HG03520 (cell line): ENCODE results near the gene CHRM4.
"Not testable (repeated sequence)": the region's sequence is repeated elsewhere in the genome, so short reads cannot be mapped to it uniquely, and the experiment has no call there.

Experiments
- ATAC-seq: cut with Tn5 transposase; IDR thresholded peaks from one replicate; pipeline ENCODE4 v1.9.1; 2021; ENCODE audit warnings: mild to moderate bottlenecking, moderate library complexity; ENCODE audit not compliant: unreplicated experiment

Gene CHRM4

DNA sequence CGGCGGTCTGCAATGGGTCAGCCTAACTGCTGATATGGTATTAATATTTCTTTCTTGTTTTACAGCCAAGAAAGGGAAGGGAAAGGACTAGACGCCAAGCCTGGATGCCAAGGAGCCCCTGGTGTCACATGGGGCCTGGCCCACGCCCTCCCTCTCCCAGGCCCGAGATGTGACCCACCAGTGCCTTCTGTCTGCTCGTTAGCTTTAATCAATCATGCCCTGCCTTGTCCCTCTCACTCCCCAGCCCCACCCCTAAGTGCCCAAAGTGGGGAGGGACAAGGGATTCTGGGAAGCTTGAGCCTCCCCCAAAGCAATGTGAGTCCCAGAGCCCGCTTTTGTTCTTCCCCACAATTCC lies 8.2 kb downstream of the CHRM4 start:
- no peak for ATAC-seq

GRCh38 chr11:46382646-46383403 lies 8.8 kb downstream of the CHRM4 start:
- ATAC-seq = no peak

GRCh38 chr11:46381819-46382645 lies 9.5 kb downstream of the CHRM4 start:
- no peak for ATAC-seq

DNA sequence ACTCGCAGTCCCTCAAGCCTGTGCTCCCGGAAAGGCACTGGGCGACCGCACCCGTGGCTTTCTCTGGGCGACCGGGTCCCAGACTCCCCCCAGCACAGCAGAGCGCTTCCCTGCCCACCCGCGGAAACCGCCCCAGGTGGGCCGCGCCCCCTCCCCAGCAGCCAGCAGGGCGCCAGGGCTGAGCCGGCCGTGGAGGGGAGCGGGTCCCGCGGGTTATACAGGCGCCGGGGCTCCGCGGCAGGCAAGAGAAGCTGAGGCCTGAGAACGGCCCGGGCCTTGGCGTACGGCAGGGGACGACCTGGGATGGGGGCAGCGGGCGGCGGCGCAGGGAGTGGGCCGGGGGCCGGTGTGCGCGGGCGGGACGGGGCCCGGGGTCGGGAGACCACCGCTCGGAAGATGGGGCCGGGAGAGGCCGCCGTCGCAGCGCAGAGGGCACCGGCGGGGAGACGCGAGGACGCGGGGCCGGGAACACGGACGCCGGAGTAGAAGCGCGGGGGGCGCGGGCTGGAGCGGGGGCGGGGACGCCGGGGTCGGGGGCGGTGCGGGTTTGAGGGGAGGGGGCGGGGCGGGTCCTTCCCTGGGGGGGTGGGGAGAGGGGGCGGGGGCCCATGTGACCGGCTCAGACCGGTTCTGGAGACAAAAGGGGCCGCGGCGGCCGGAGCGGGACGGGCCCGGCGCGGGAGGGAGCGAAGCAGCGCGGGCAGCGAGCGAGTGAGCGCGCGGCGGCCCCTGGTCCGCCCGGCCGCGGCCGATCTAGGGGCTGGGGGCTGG lies 10.3 kb downstream of the CHRM4 start, which contains the start of gene MDK:
Gene MDK, plus strand, starts transcription at position 622 of the 771 bp plus-strand sequence. CDS start 389 bp downstream, outside the sequence.
- ATAC-seq = no peak

GRCh38 chr11:46380340-46381047 lies 11.1 kb downstream of the CHRM4 start:
- no peak for ATAC-seq

DNA sequence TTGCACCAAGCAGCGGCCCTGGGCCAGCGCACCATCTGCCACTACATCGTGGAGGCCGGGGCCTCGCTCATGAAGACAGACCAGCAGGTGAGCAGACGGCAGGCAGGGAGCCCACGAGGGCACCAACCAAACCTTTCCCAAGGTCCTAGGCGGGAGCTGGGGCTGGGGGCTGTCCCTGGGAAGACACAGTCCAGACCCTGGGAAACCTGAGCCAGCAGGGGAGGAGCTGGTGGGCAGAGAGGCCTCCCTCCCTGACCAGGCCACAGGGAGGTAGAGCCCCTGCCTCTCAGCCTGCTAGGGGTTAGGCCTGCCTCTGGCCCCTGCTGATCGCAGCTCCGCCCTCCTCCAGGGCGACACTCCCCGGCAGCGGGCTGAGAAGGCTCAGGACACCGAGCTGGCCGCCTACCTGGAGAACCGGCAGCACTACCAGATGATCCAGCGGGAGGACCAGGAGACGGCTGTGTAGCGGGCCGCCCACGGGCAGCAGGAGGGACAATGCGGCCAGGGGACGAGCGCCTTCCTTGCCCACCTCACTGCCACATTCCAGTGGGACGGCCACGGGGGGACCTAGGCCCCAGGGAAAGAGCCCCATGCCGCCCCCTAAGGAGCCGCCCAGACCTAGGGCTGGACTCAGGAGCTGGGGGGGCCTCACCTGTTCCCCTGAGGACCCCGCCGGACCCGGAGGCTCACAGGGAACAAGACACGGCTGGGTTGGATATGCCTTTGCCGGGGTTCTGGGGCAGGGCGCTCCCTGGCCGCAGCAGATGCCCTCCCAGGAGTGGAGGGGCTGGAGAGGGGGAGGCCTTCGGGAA lies 11.9 kb downstream of the CHRM4 start:
- ATAC-seq = not testable (repeated sequence)

DNA sequence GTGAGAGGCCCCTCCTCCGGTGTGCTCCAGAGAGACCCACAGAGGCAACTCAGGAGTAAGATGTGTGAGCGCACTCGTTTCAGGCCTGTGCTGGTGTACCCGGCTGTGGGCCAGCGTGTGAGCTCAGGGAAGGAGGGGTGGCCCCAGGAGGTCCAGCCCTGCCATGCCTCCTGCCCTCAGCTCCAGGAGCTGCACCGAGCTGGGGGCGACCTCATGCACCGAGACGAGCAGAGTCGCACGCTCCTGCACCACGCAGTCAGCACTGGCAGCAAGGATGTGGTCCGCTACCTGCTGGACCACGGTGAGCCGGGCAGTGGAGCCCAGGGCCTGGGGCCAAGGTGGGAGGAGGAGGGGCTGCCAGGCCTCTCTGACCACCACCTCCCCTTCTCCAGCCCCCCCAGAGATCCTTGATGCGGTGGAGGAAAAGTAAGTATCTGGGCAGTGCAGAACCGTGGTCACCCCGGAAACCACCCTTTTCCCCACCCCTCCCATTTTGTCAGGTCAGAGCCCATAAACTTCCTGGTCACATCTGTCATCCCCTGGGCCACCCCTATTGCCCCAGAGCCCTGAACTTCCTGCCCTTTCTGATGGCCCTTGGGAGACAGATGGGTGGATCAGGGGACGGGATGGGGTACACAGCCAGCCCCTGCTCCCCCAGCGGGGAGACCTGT lies 12.6 kb downstream of the CHRM4 start:
- ATAC-seq = no peak

DNA sequence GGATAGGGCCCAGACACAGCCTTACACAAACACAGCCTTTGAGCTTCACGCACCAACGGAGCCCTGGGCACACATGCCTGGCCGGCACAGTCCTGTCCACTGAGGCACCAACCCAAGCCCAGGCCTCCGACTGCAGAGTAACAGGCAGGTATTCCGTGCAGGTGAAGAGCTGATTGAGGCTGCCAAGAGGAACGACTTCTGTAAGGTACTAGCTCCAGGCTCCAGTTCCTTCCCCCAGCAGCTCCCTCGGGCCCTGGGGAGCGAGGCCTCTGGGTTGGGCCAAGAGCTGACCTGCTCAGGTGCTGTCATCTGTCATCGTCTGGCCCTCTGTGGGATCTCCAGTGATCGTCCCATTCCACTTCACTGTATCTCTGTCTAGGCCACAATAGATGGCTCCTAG lies 13.3 kb downstream of the CHRM4 start:
- no peak for ATAC-seq

GRCh38 chr11:46377831-46378230 lies 13.7 kb downstream of the CHRM4 start:
- no peak for ATAC-seq

DNA sequence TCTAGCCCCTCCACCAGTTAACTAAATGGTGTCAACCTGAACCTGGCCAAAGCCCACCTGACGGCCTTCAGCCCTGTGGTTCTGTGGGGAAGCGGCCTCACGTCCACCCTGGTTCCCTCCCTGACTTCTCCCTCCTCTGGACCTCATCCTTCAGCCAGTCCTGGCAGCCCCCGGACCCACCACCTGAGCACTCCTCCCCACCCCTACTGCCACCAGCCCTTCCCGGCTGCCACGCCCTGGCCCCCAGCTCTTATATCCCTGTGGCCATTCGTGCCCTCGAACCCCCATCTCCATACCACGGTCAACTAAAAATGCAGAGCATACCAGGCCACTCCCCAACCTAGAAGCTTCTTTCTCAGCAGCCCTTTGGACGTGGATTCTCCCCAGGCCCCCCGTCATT lies 14.3 kb downstream of the CHRM4 start:
- ATAC-seq = no peak

DNA sequence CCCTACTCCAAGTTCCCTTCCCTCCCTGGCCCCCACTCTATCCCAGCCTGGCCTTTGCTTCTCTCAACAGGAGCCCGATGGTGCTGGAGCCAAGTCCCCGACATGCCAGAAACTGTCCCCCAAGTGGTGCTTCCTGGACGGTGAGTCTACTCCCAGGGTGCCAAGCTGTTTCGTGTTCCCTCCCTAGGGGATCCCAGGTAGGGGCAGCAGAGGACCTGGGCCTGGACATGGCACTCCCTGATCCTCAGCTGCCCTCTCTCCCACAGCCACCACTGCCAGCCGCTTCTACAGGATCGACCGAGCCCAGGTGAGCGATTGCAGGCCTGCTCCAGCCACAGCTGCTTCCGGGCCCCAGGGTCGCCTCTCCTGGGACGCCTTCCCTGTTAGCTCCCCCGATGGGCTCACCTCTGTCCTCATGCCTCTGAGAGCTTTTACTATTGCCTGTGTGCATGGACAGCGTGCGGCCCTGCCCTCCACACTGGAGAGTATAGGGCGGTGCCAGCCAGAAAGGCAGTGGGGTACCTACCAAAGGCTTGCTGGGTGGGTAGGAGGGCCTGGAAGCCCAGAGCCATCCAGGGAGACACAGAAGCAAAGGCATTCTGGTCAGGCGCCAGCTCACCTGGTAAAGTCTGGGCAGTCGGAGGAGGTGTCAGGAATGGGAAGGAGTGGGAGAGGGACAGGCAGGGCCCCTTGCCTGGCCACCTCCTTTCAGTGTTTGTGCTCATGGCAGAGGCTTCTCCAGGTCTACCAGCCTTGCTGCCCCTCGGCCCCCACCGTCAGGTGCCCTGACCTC lies 15.1 kb downstream of the CHRM4 start:
- ATAC-seq = no peak

DNA sequence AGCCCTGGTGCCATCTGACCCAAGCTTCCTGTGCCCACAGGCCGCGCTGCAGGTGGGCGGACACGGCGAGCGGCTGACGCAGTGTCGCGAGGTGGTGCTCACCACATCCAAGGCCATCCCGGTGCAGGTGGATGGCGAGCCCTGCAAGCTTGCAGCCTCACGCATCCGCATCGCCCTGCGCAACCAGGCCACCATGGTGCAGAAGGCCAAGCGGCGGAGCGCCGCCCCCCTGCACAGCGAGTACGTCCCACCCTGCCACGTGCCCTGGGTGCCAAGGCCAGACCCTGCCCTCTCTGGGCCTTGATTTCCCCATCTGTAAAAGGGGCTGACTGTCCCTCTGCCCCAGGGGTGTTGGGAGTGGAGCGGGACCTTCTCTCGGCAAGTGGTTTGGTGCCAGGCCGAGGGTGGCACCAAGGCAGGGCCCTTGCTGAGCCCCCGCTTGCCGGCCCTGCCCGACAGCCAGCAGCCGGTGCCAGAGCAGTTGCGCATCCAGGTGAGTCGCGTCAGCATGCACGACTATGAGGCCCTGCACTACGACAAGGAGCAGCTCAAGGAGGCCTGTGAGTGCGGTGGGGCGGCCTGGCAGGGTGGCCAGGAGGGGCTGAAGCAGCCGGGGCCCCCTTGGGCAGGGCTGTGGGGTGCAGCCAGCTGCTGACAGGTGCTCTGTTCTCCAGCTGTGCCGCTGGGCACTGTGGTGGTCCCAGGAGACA lies 16.0 kb downstream of the CHRM4 start:
- ATAC-seq = no peak

- ATAC-seq = no peak
These were observed 16.8 kb downstream of the CHRM4 start for GRCh38 chr11:46374815-46375214.

GRCh38 chr11:46373787-46374740 lies 17.5 kb downstream of the CHRM4 start:
- ATAC-seq = no peak

GRCh38 chr11:46372501-46372900 lies 19.1 kb downstream of the CHRM4 start:
- not testable (repeated sequence) for ATAC-seq

DNA sequence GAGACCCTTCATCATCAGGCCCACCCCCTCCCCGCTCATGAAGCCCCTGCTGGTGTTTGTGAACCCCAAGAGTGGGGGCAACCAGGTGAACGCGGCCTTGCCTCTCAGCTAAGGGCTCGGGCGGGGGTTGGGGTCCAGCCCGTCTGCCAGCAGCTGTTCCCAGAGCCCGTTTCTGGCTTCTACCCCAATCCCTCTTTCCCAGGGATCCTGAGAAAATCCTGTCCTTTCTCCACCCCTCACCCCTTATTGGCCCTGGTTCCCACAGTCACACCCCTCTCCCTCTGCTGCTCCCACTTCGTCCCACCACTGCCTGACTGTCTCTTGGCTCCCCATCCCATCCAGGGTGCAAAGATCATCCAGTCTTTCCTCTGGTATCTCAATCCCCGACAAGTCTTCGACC lies 19.5 kb downstream of the CHRM4 start:
- ATAC-seq = no peak

DNA sequence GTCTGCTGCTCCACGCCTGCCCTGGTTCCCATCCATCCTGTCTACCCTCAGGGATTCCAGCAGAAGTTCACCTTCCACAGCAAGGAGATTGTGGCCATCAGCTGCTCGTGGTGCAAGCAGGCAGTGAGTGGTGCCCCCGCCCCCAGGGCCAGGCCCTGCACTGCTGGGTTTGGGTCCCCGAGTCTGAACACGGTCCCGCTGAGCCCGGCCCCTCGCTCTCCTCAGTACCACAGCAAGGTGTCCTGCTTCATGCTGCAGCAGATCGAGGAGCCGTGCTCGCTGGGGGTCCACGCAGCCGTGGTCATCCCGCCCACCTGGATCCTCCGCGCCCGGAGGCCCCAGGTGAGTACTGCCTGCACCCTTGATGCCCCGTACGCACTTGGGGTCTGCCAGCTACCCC lies 20.3 kb downstream of the CHRM4 start:
- not testable (repeated sequence) for ATAC-seq
